Central memory CD8-positive, alpha-beta T cell (primary cell): ENCODE data around the gene RASGRP1.

Experiments used
- ATAC-seq: fragments of 150-1000 bp; cut with Tn5 transposase; replicated peaks from 2 replicates; pipeline ENCODE4 v1.10.0; 2022; ENCODE audit warnings: mild to moderate bottlenecking, moderate FRiP score, moderate number of reproducible peaks; ENCODE audit not compliant: poor library complexity, severe bottlenecking; ENCODE audit errors: extremely low read depth
- DNase-seq, 2 donors: peaks; one replicate each; pipeline ENCODE4 v3.0.0; 2021; ENCODE audit warnings: low spot score in 2 of 2
- H3K27ac Mint-ChIP-seq: one replicate; pipeline ENCODE4 v1.8.0; 2022; ENCODE audit warnings: low read depth, mild to moderate bottlenecking, moderate library complexity, mixed read lengths
- H3K27me3 Mint-ChIP-seq: one replicate; pipeline ENCODE4 v1.8.0; 2022; ENCODE audit warnings: mixed read lengths
- H3K36me3 Mint-ChIP-seq: one replicate; pipeline ENCODE4 v1.8.0; 2022; ENCODE audit warnings: mild to moderate bottlenecking, moderate library complexity, mixed read lengths; ENCODE audit not compliant: insufficient read depth
- H3K4me1 Mint-ChIP-seq: one replicate; pipeline ENCODE4 v1.8.0; 2022; ENCODE audit warnings: mixed read lengths
- H3K4me3 Mint-ChIP-seq: one replicate; pipeline ENCODE4 v1.8.0; 2022; ENCODE audit warnings: mild to moderate bottlenecking, moderate library complexity, mixed read lengths
- H3K9me3 Mint-ChIP-seq: one replicate; pipeline ENCODE4 v1.8.0; 2022; ENCODE audit warnings: mixed read lengths

The RASGRP1 gene

GRCh38 chr15:38560456-38560926, 4.1 kb downstream of the RASGRP1 start:
- Mint-ChIP-seq H3K9me3 (no peaks in the 10 kb centered on the region), H3K27me3 (no peaks in the 10 kb centered on the region), H3K4me1 (peaks cover 79% of the 10 kb centered on the region), H3K36me3 (peaks cover 72% of the 10 kb centered on the region), H3K27ac (peak overlapping the region; percentile 88), H3K4me3 (peak overlapping the region; percentile 95)
- ATAC-seq (no peak), DNase-seq (no peak)

- Mint-ChIP-seq H3K27ac (peak overlapping the region; percentile 88), H3K9me3 (no peaks in the 10 kb centered on the region), H3K27me3 (no peaks in the 10 kb centered on the region), H3K4me3 (peak overlapping the region; percentile 95), H3K4me1 (peaks cover 80% of the 10 kb centered on the region), H3K36me3 (peaks cover 75% of the 10 kb centered on the region)
- DNase-seq: no peak
- ATAC-seq: no peak
Measured at GRCh38 chr15:38559636-38560307, 4.8 kb downstream of the RASGRP1 start.

- ATAC-seq: no peak
Measured at GRCh38 chr15:38559131-38559530, 5.5 kb downstream of the RASGRP1 start.

GRCh38 chr15:38558372-38559059, 6.1 kb downstream of the RASGRP1 start:
- peaks cover 78% of the 10 kb centered on the region for H3K36me3 Mint-ChIP-seq
- H3K4me1 Mint-ChIP-seq: peaks cover 93% of the 10 kb centered on the region
- DNase-seq: no peak
- peak overlapping the region; percentile 88 for H3K27ac Mint-ChIP-seq
- no peaks in the 10 kb centered on the region for H3K9me3 Mint-ChIP-seq
- H3K4me3 Mint-ChIP-seq: peak overlapping the region; percentile 95
- no peak for ATAC-seq
- H3K27me3 Mint-ChIP-seq: no peaks in the 10 kb centered on the region

More at GRCh38 chr15:38559131-38559530, 5.5 kb downstream of the RASGRP1 start:
- Mint-ChIP-seq H3K27ac (peak overlapping the region; percentile 88), H3K4me1 (peaks cover 87% of the 10 kb centered on the region), H3K9me3 (no peaks in the 10 kb centered on the region), H3K4me3 (peak overlapping the region; percentile 95), H3K27me3 (no peaks in the 10 kb centered on the region), H3K36me3 (peaks cover 78% of the 10 kb centered on the region)
- no peak for DNase-seq

- peaks cover 98% of the 10 kb centered on the region for H3K4me1 Mint-ChIP-seq
- DNase-seq (no peak), ATAC-seq (no peak)
- peak overlapping the region; percentile 88 for H3K27ac Mint-ChIP-seq
- H3K27me3 Mint-ChIP-seq: no peaks in the 10 kb centered on the region
- no peaks in the 10 kb centered on the region for H3K9me3 Mint-ChIP-seq
- H3K4me3 Mint-ChIP-seq: peak overlapping the region; percentile 95
- peaks cover 78% of the 10 kb centered on the region for H3K36me3 Mint-ChIP-seq
Measured at GRCh38 chr15:38557921-38558320, 6.7 kb downstream of the RASGRP1 start.

GRCh38 chr15:38555686-38556334, 8.8 kb downstream of the RASGRP1 start:
- DNase-seq (no peak), ATAC-seq (no peak)
- no peaks in the 10 kb centered on the region for H3K9me3 Mint-ChIP-seq
- peak overlapping the region; percentile 88 for H3K27ac Mint-ChIP-seq
- peak overlapping the region; percentile 95 for H3K4me3 Mint-ChIP-seq
- no peaks in the 10 kb centered on the region for H3K27me3 Mint-ChIP-seq
- peaks cover 96% of the 10 kb centered on the region for H3K4me1 Mint-ChIP-seq
- H3K36me3 Mint-ChIP-seq: peaks cover 74% of the 10 kb centered on the region

- peaks cover 64% of the 10 kb centered on the region for H3K36me3 Mint-ChIP-seq
- peaks cover 89% of the 10 kb centered on the region for H3K4me1 Mint-ChIP-seq
- no peaks in the 10 kb centered on the region for H3K9me3 Mint-ChIP-seq
- H3K27ac Mint-ChIP-seq: peak overlapping the region; percentile 88
- DNase-seq (no peak), ATAC-seq (peak; percentile 67)
- H3K27me3 Mint-ChIP-seq: no peaks in the 10 kb centered on the region
- H3K4me3 Mint-ChIP-seq: peak overlapping the region; percentile 95
Measured at GRCh38 chr15:38554354-38554753, 10.3 kb downstream of the RASGRP1 start.

- H3K36me3 Mint-ChIP-seq: peaks cover 62% of the 10 kb centered on the region
- H3K9me3 Mint-ChIP-seq: no peaks in the 10 kb centered on the region
- no peaks in the 10 kb centered on the region for H3K27me3 Mint-ChIP-seq
- peaks cover 90% of the 10 kb centered on the region for H3K4me1 Mint-ChIP-seq
- peak overlapping the region; percentile 88 for H3K27ac Mint-ChIP-seq
- DNase-seq (no peak), ATAC-seq (no peak)
- peak overlapping the region; percentile 95 for H3K4me3 Mint-ChIP-seq
Measured at GRCh38 chr15:38553071-38553470, 11.5 kb downstream of the RASGRP1 start.

- no peak for DNase-seq
- no peak for ATAC-seq
- Mint-ChIP-seq H3K9me3 (no peaks in the 10 kb centered on the region), H3K27ac (peak overlapping the region; percentile 88), H3K4me1 (peaks cover 90% of the 10 kb centered on the region), H3K4me3 (peak overlapping the region; percentile 95), H3K36me3 (peaks cover 62% of the 10 kb centered on the region), H3K27me3 (no peaks in the 10 kb centered on the region)
Measured at GRCh38 chr15:38551720-38552648, 12.6 kb downstream of the RASGRP1 start.

- Mint-ChIP-seq H3K27ac (peak overlapping the region; percentile 64), H3K9me3 (no peaks in the 10 kb centered on the region), H3K36me3 (peaks cover 45% of the 10 kb centered on the region), H3K4me1 (peaks cover 88% of the 10 kb centered on the region), H3K27me3 (no peaks in the 10 kb centered on the region), H3K4me3 (peak overlapping the region; percentile 17)
- DNase-seq (no peak), ATAC-seq (no peak)
Measured at GRCh38 chr15:38549222-38549621, 15.4 kb downstream of the RASGRP1 start.

GRCh38 chr15:38547255-38547997, 17.2 kb downstream of the RASGRP1 start:
- DNase-seq: no peak
- H3K4me3 Mint-ChIP-seq: peak overlapping the region; percentile 25
- peaks cover 36% of the 10 kb centered on the region for H3K36me3 Mint-ChIP-seq
- H3K4me1 Mint-ChIP-seq: peaks cover 84% of the 10 kb centered on the region
- ATAC-seq: no peak
- H3K27me3 Mint-ChIP-seq: no peaks in the 10 kb centered on the region
- H3K9me3 Mint-ChIP-seq: no peaks in the 10 kb centered on the region
- peak overlapping the region; percentile 64 for H3K27ac Mint-ChIP-seq
